HFFc6 (cell line): ENCODE data around the gene OR2H1. TPM values are rescaled to one million over a fixed set of nuclear protein-coding genes. Genes with fewer than 3 reads are reported as not detected.
"Not testable (repeated sequence)": the region's sequence is repeated elsewhere in the genome, so short reads cannot be mapped to it uniquely, and the experiment has no call there.

Experiments
- DNase-seq: peaks from one replicate; pipeline ENCODE4 v3.0.0-alpha.2; 2018
- H3K27ac Mint-ChIP-seq: 2 replicates; pipeline ENCODE4 v1.8.0; 2020; ENCODE audit warnings: mild to moderate bottlenecking, mixed read lengths
- H3K27me3 Mint-ChIP-seq: 2 replicates; pipeline ENCODE4 v1.8.0; 2021; ENCODE audit warnings: mild to moderate bottlenecking, moderate library complexity, mixed read lengths; ENCODE audit not compliant: insufficient read depth
- H3K36me3 Mint-ChIP-seq: 2 replicates; pipeline ENCODE4 v1.8.0; 2021; ENCODE audit warnings: low read depth, mixed read lengths
- H3K4me1 Mint-ChIP-seq: 2 replicates; pipeline ENCODE4 v1.8.0; 2020; ENCODE audit warnings: low read depth, mixed read lengths
- H3K4me3 Mint-ChIP-seq: 2 replicates; pipeline ENCODE4 v1.8.0; 2020; ENCODE audit warnings: mild to moderate bottlenecking, moderate library complexity, mixed read lengths
- H3K9me3 Mint-ChIP-seq: 2 replicates; pipeline ENCODE4 v1.8.0; 2020; ENCODE audit warnings: mild to moderate bottlenecking, mixed read lengths
- total RNA-seq, 6 experiments: library from RNA; stranded (reverse); fragmentation: NEBNext Ultra II Directional; extraction: Animal tissue kit (Norgen Biotek cat#: 25700); gene quantifications; 2 replicates in 1 of 6; 3 replicates in 5 of 6; pipeline ENCODE4 v1.2.3, GENCODE V29; 2021
- TF ChIP-seq, protein P1 (sequence below): fragments of 200-600 bp; sonication (generic); IDR thresholded peaks from 2 replicates; pipeline ENCODE4 v1.5.0; 2021; ENCODE audit warnings: antibody characterized with exemption, mild to moderate bottlenecking

OR2H1 gene
- total RNA-seq, 6 experiments from 2014 or later: not detected

DNA sequence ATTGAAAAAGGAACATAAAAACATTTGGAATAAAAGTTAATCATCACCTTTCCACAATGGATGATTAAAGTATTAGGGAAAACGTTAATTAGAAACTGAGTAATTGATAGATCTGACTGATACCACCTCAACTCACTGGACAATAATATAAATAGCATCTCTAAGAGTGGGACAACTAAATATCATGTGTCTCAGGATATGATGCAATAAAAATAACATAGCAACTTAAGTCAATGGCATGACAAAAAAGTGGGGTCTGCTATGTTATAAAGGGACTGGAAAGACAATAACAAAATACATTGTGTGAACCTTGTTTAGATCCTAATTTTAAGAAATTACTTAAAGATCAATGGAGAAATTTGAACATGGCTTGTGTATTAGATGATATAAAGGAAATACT lies 31.9 kb upstream of the OR2H1 start:
- no peaks in the 10 kb centered on the region for H3K36me3 Mint-ChIP-seq
- TF ChIP-seq, protein P1, sequence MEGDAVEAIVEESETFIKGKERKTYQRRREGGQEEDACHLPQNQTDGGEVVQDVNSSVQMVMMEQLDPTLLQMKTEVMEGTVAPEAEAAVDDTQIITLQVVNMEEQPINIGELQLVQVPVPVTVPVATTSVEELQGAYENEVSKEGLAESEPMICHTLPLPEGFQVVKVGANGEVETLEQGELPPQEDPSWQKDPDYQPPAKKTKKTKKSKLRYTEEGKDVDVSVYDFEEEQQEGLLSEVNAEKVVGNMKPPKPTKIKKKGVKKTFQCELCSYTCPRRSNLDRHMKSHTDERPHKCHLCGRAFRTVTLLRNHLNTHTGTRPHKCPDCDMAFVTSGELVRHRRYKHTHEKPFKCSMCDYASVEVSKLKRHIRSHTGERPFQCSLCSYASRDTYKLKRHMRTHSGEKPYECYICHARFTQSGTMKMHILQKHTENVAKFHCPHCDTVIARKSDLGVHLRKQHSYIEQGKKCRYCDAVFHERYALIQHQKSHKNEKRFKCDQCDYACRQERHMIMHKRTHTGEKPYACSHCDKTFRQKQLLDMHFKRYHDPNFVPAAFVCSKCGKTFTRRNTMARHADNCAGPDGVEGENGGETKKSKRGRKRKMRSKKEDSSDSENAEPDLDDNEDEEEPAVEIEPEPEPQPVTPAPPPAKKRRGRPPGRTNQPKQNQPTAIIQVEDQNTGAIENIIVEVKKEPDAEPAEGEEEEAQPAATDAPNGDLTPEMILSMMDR: no peak
- H3K4me3 Mint-ChIP-seq: no peak overlapping the region
- peaks cover 38% of the 10 kb centered on the region for H3K9me3 Mint-ChIP-seq
- H3K4me1 Mint-ChIP-seq: no peaks in the 10 kb centered on the region
- no peak for DNase-seq
- no peak overlapping the region for H3K27ac Mint-ChIP-seq
- H3K27me3 Mint-ChIP-seq: no peaks in the 10 kb centered on the region; the same call in 1 of the 2 replicates

DNA sequence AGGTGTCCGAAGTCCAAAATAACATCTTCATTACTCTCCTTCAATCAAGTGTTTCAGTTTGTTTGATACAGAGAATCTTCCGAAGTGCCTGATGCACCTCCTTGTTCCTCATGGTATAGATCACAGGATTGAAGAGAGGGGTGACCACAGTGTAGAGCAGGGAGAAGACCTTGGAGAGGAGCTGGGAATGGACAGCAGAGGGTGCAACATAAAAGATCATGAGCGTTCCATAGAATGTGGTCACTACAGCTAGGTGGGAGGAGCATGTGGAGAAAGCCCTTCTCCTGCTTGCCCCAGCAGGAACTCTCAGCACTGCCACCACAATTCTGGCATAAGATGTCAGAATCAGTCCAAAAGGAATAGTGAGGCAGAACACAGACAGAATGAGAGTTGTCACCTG lies 30.3 kb upstream of the OR2H1 start:
- DNase-seq: no peak
- no peak overlapping the region for H3K4me3 Mint-ChIP-seq
- H3K36me3 Mint-ChIP-seq: no peaks in the 10 kb centered on the region
- H3K9me3 Mint-ChIP-seq: peaks cover 36% of the 10 kb centered on the region
- TF ChIP-seq, protein P1: no peak
- H3K4me1 Mint-ChIP-seq: no peaks in the 10 kb centered on the region
- H3K27ac Mint-ChIP-seq: no peak overlapping the region
- H3K27me3 Mint-ChIP-seq: no peaks in the 10 kb centered on the region; the same call in 1 of the 2 replicates

DNA sequence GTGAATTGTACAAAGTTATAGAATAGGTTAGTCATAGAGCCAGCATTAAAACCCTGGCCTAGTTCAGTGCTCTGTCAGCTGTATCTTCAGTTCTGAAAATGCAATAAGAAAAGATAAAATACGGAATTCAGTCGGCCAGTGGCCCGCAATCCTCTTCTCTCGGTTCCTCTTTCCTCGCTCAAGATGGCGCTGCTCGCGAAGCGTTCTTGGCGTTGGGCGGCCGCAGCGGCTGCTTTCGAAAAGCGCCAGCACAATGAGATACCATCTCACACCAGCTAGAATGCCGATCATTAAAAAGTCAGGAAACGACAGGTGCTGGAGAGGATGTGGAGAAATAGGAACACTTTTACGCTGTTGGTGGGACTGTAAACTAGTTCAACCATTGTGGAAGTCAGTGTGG lies 20.2 kb upstream of the OR2H1 start:
- H3K27ac Mint-ChIP-seq, H3K27me3 Mint-ChIP-seq, DNase-seq, H3K4me1 Mint-ChIP-seq, H3K4me3 Mint-ChIP-seq, H3K36me3 Mint-ChIP-seq: not testable (repeated sequence)
- H3K9me3 Mint-ChIP-seq: peaks cover 61% of the 10 kb centered on the region

DNA sequence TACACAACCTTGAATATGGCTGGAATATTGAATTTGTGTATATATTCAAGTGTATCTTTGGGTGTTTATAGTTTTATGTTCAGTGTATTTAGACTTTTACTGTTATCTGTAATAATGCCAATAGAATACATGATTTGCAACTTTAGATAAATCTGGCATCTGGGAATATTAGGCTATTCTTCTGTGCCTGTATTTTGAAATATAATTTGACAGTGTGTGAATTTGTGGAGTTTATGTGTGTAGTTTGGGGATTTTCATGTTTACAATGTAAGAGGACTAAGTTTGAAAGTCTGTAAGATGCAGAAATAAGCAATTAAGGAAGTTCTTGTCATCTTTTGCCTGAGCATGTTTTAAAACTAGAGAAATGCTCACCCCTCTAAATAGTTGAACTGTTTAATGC lies 17.9 kb upstream of the OR2H1 start, which contains the start of gene OR10C1:
Gene OR10C1, plus strand, starts transcription at position 301 of the 400 bp plus-strand sequence. CDS start 710 bp downstream, outside the sequence.
- H3K27ac Mint-ChIP-seq: no peak within 1 kb of the TSS
- H3K27me3 Mint-ChIP-seq: no peaks in the 10 kb centered on the region
- DNase-seq: no peak
- no peak within 1 kb of the TSS for H3K4me3 Mint-ChIP-seq
- H3K36me3 Mint-ChIP-seq: no peaks in the 10 kb centered on the region
- TF ChIP-seq, protein P1: no peak
- no peaks in the 10 kb centered on the region for H3K4me1 Mint-ChIP-seq
- peaks cover 53% of the 10 kb centered on the region for H3K9me3 Mint-ChIP-seq

DNA sequence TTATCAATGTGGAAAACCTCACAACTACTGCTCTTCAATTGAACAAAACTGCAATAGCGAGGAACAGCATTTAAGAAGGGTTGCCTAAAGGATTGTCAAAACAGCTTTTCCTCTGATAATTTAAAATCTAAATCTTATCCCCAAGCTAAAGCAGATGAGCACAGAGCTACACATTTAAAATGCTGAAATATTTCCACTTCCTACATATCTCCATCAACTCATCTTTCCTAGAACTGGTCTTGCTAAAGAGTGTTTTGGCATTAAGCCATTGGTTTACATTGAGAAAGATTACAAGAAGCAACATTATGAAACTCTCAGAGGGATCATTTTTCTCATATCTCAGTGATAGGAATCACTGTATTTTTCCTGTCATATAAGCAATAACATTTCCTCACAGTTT lies 14.2 kb upstream of the OR2H1 start:
- no peaks in the 10 kb centered on the region for H3K4me1 Mint-ChIP-seq
- TF ChIP-seq, protein P1: no peak
- no peak overlapping the region for H3K4me3 Mint-ChIP-seq
- H3K27ac Mint-ChIP-seq: no peak overlapping the region
- H3K9me3 Mint-ChIP-seq: peaks cover 63% of the 10 kb centered on the region
- no peaks in the 10 kb centered on the region for H3K36me3 Mint-ChIP-seq
- DNase-seq: no peak
- H3K27me3 Mint-ChIP-seq: no peaks in the 10 kb centered on the region; the same call in 1 of the 2 replicates

DNA sequence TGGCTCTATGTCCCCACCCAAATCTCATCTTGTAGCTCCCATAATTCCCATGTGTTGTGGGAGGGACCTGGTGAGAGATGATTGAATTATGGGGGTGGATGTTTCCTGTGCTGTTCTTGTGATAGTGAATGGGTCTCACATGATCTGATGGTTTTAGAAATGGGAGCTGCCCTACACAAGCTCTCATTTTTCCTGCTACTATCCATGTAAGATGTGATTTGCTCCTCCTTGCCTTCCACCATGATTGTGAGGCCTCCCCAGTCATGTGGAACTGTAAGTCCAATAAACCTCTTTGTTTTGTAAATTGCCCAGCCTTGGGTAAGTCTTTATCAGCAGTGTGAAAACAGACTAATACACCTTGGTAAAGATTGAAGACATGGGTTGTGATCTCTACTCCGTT lies 12.9 kb upstream of the OR2H1 start:
- DNase-seq, H3K27ac Mint-ChIP-seq, H3K4me1 Mint-ChIP-seq, H3K36me3 Mint-ChIP-seq, H3K27me3 Mint-ChIP-seq, H3K4me3 Mint-ChIP-seq: not testable (repeated sequence)
- H3K9me3 Mint-ChIP-seq: peaks cover 60% of the 10 kb centered on the region

DNA sequence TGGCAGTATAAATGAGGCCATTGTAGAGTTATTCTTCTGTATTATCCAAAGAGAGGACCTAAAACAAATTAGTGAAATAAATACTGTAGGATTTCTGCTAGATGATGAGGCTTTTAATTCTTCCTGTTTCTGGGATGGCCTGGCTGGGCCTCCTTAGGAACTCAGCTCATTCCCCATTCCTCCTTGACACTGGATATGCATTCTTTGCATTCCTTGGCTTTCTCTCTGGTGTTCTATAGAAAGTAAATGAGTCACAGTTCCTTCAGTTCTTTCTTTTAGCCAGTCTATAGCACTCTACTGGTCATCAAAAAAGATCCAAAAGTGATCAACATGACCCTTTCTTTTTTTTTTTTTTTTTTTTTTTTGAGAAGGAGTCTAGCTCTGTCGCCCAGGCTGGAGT lies 9.3 kb upstream of the OR2H1 start:
- H3K27me3 Mint-ChIP-seq: no peaks in the 10 kb centered on the region; the same call in 1 of the 2 replicates
- no peak for DNase-seq
- H3K36me3 Mint-ChIP-seq: no peaks in the 10 kb centered on the region
- no peak overlapping the region for H3K27ac Mint-ChIP-seq
- TF ChIP-seq, protein P1: no peak
- H3K4me3 Mint-ChIP-seq: no peak overlapping the region
- H3K9me3 Mint-ChIP-seq: peaks cover 46% of the 10 kb centered on the region
- H3K4me1 Mint-ChIP-seq: no peaks in the 10 kb centered on the region
